Sigmoid colon (tissue), 7 donors: ENCODE results near the gene SEPTIN3. TPM values are rescaled to one million over a fixed set of nuclear protein-coding genes. Genes with fewer than 3 reads are reported as not detected.

Experiments
- DNase-seq: peaks from one replicate; pipeline ENCODE4 v3.0.0-alpha.2; 2019
- H3K27ac ChIP-seq, 4 donors: fragments of 200-600 bp; sonication (generic); one replicate each; pipeline ENCODE4 v1.5.1; 2016 to 2019; ENCODE audit warnings: mild to moderate bottlenecking in 1 of 4
- H3K27me3 ChIP-seq, 3 donors: fragments of 200-600 bp; sonication (generic); one replicate each; pipeline ENCODE4 v1.5.1; 2019; ENCODE audit warnings: mild to moderate bottlenecking in 1 of 3
- H3K36me3 ChIP-seq, 4 donors: fragments of 200-600 bp; sonication (generic); one replicate each; pipeline ENCODE4 v1.5.1; 2016 to 2019
- H3K4me1 ChIP-seq, 4 donors: fragments of 200-600 bp; sonication (generic); one replicate each; pipeline ENCODE4 v1.5.1; 2017 to 2019
- H3K4me3 ChIP-seq, 4 donors: fragments of 200-600 bp; sonication (generic); one replicate each; pipeline ENCODE4 v1.5.1; 2017 to 2019; ENCODE audit warnings: mild to moderate bottlenecking in 2 of 4, moderate library complexity in 1 of 4
- H3K9me3 ChIP-seq, 4 donors: fragments of 200-600 bp in 3 of 4; sonication (generic) in 3 of 4; one replicate each; pipeline versions ENCODE4 v1.5.1 to v1.6.1; 2013 to 2019
- CTCF ChIP-seq, 4 experiments: fragments of 450-650 bp in 3 of 4; fragments of 200-600 bp in 1 of 4; IDR thresholded peaks; one replicate each; pipeline ENCODE4 v1.5.1; 2016 to 2019; ENCODE audit warnings: antibody characterized with exemption in 4 of 4, mild to moderate bottlenecking in 3 of 4, moderate library complexity in 2 of 4
- EP300 ChIP-seq, 4 donors: sonication (generic); formaldehyde crosslinking; IDR thresholded peaks; one replicate each; pipeline ENCODE4 v1.6.1; 2017; ENCODE audit warnings: antibody characterized with exemption in 4 of 4
- POLR2A ChIP-seq, 2 donors: fragments of 450-650 bp; IDR thresholded peaks; one replicate each; pipeline ENCODE4 v1.6.1; 2016; ENCODE audit warnings: antibody characterized with exemption in 2 of 2, mild to moderate bottlenecking in 2 of 2, moderate library complexity in 2 of 2
- POLR2AphosphoS5 ChIP-seq, 4 donors: sonication (generic); formaldehyde crosslinking; IDR thresholded peaks; one replicate each; pipeline ENCODE4 v1.6.1; 2017; ENCODE audit warnings: antibody characterized with exemption in 4 of 4
- WGBS, 2 donors: extraction: QIAGEN DNeasy Blood & Tissue Kit; methylation state at CpG; one replicate each; pipeline ENCODE4 v1.1.7; 2013; 5-methylcytosine and 5-hydroxymethylcytosine counted together
- intact Hi-C: fragments of 100-400 bp; cut with DNase I; formaldehyde crosslinking; loops from one replicate; pipeline ENCODE4 v1.15.1; 2023
- polyA plus RNA-seq, 3 donors: library from polyadenylated mRNA; stranded (reverse); fragments of 200-250 nt; gene quantifications; one replicate each; pipeline ENCODE4 v1.2.3, GENCODE V29; 2013
- total RNA-seq, 4 donors: library from RNA; depleted of rRNA; stranded (reverse); fragments of >200 nt; gene quantifications; one replicate each; pipeline ENCODE4 v1.1.0, GENCODE V29; 2016
- donor health status: healthy with polysubstance abuse.
- donor health status: Bipolar disorder and iron deficiency.
- donor health status: healthy.

The SEPTIN3 gene
- total and polyA plus RNA-seq, 7 donors: 0.46 to 1.6 (median 1.1) TPM

- Histone ChIP-seq H3K9me3 (no peaks in the 10 kb centered on the region), H3K27me3 (peaks cover 0 to 38% (median 29%) of the 10 kb centered on the region in 3 donors), H3K4me1 (no peaks in the 10 kb centered on the region), H3K4me3 (no peak overlapping the region), H3K27ac (no peak overlapping the region), H3K36me3 (no peaks in the 10 kb centered on the region)
- TF ChIP-seq POLR2AphosphoS5 (IDR thresholded peaks at IDR 0.05) (no peak), EP300 (IDR thresholded peaks at IDR 0.05) (no peak), CTCF (IDR thresholded peaks at IDR 0.05) (no peak), POLR2A (IDR thresholded peaks at IDR 0.05) (no peak)
- intact Hi-C loops: no loop called here
- WGBS, 2 donors: 30 to 64% methylated on average over 9 of the region's 9 CpGs
- no peak for DNase-seq
Measured at GRCh38 chr22:41968601-41969000, 642 bp upstream of the SEPTIN3 start.

- Histone ChIP-seq H3K4me3 (no peak overlapping the region), H3K27ac (no peak overlapping the region), H3K36me3 (no peaks in the 10 kb centered on the region), H3K27me3 (peaks cover 3 to 56% (median 38%) of the 10 kb centered on the region in 3 donors), H3K4me1 (no peaks in the 10 kb centered on the region), H3K9me3 (no peaks in the 10 kb centered on the region)
- TF ChIP-seq EP300 (IDR thresholded peaks at IDR 0.05) (no peak), POLR2A (IDR thresholded peaks at IDR 0.05) (no peak)
- WGBS, 2 donors: 86 to 87% methylated on average over 2 of the region's 2 CpGs
- no peak for DNase-seq
- intact Hi-C loops: no loop called here
Measured at GRCh38 chr22:41970601-41971000, 1.4 kb downstream of the SEPTIN3 start.

- H3K27ac ChIP-seq: no peak overlapping the region
- H3K4me3 ChIP-seq: no peak overlapping the region
- TF ChIP-seq POLR2A (IDR thresholded peaks at IDR 0.05): no peak
- no peak for TF ChIP-seq EP300 (IDR thresholded peaks at IDR 0.05)
- no peak for TF ChIP-seq CTCF (IDR thresholded peaks at IDR 0.05)
- TF ChIP-seq POLR2AphosphoS5 (IDR thresholded peaks at IDR 0.05): no peak
- intact Hi-C loops: no loop called here
- H3K4me1 ChIP-seq: peaks cover 0 to 5% (median 4%) of the 10 kb centered on the region in 4 donors
- peaks cover 10 to 65% (median 45%) of the 10 kb centered on the region in 3 donors for H3K27me3 ChIP-seq
- DNase-seq: no peak
- WGBS, 2 donors: 84% methylated on average over 11 of the region's 11 CpGs
- no peaks in the 10 kb centered on the region for H3K36me3 ChIP-seq
- no peaks in the 10 kb centered on the region for H3K9me3 ChIP-seq
Measured at GRCh38 chr22:41971431-41971830, 2.2 kb downstream of the SEPTIN3 start.

- no peak for TF ChIP-seq EP300 (IDR thresholded peaks at IDR 0.05)
- TF ChIP-seq POLR2A (IDR thresholded peaks at IDR 0.05): no peak
- TF ChIP-seq CTCF (IDR thresholded peaks at IDR 0.05): no peak
- TF ChIP-seq POLR2AphosphoS5 (IDR thresholded peaks at IDR 0.05): no peak
- intact Hi-C loops: no loop called here
- H3K27ac ChIP-seq: no peak overlapping the region
- 61 to 81% methylated on average over 10 of the region's 10 CpGs for WGBS, 2 donors
- no peak for DNase-seq
- H3K36me3 ChIP-seq: no peaks in the 10 kb centered on the region
- no peaks in the 10 kb centered on the region for H3K9me3 ChIP-seq
- peaks cover 0 to 12% (median 11%) of the 10 kb centered on the region in 4 donors for H3K4me1 ChIP-seq
- H3K4me3 ChIP-seq: no peak overlapping the region
- H3K27me3 ChIP-seq: peaks cover 21 to 77% (median 53%) of the 10 kb centered on the region in 3 donors
Measured at GRCh38 chr22:41974691-41975290, 5.5 kb downstream of the SEPTIN3 start.

GRCh38 chr22:41975299-41976069, 6.2 kb downstream of the SEPTIN3 start:
- intact Hi-C loops: no loop called here
- DNase-seq: no peak
- H3K4me3 ChIP-seq: no peak overlapping the region
- 44 to 68% methylated on average over 12 of the region's 12 CpGs for WGBS, 2 donors
- TF ChIP-seq POLR2AphosphoS5 (IDR thresholded peaks at IDR 0.05) (no peak), EP300 (IDR thresholded peaks at IDR 0.05) (no peak), CTCF (IDR thresholded peaks at IDR 0.05) (no peak), POLR2A (IDR thresholded peaks at IDR 0.05) (no peak)
- no peaks in the 10 kb centered on the region for H3K36me3 ChIP-seq
- H3K27me3 ChIP-seq: peaks cover 21 to 77% (median 53%) of the 10 kb centered on the region in 3 donors
- H3K27ac ChIP-seq: no peak overlapping the region
- peaks cover 0 to 12% (median 11%) of the 10 kb centered on the region in 4 donors for H3K4me1 ChIP-seq
- no peaks in the 10 kb centered on the region for H3K9me3 ChIP-seq
